WI38 (cell line): ENCODE measurements around the gene SLC22A3.

Experiments
- H3K4me3 ChIP-seq: 2 replicates; pipeline ENCODE4 v1.5.1; 2011; ENCODE audit warnings: low read depth, mild to moderate bottlenecking, control low read depth, low read length
- CTCF ChIP-seq: IDR thresholded peaks from 2 replicates; pipeline ENCODE4 v1.5.1; 2012; ENCODE audit warnings: low read depth, mild to moderate bottlenecking, control low read depth, low read length

SLC22A3 gene

GRCh38 chr6:160395187-160395586 lies 47.0 kb downstream of the SLC22A3 start:
- H3K4me3 ChIP-seq = no peak overlapping the region
- TF ChIP-seq CTCF = no peak

GRCh38 chr6:160396292-160396691 lies 48.1 kb downstream of the SLC22A3 start:
- no peak for TF ChIP-seq CTCF
- no peak overlapping the region for H3K4me3 ChIP-seq

- no peak for TF ChIP-seq CTCF
- H3K4me3 ChIP-seq = no peak overlapping the region
These were observed 50.6 kb downstream of the SLC22A3 start for GRCh38 chr6:160398674-160399271.

GRCh38 chr6:160400446-160400845 lies 52.3 kb downstream of the SLC22A3 start:
- no peak for TF ChIP-seq CTCF
- H3K4me3 ChIP-seq = no peak overlapping the region

GRCh38 chr6:160408528-160408927 lies 60.4 kb downstream of the SLC22A3 start:
- H3K4me3 ChIP-seq = no peak overlapping the region
- TF ChIP-seq CTCF = no peak

GRCh38 chr6:160412993-160413392 lies 64.8 kb downstream of the SLC22A3 start:
- TF ChIP-seq CTCF = no peak
- no peak overlapping the region for H3K4me3 ChIP-seq

- no peak for TF ChIP-seq CTCF
These were observed 69.0 kb downstream of the SLC22A3 start for GRCh38 chr6:160417146-160417545.

More at GRCh38 chr6:160417146-160417545, 69.0 kb downstream of the SLC22A3 start:
- H3K4me3 ChIP-seq = no peak overlapping the region
